GM12878 (cell line): ENCODE data around the gene SRSF5. TPM values are rescaled to one million over a fixed set of nuclear protein-coding genes. Genes with fewer than 3 reads are reported as not detected.

ENCODE experiments used
- ATAC-seq: fragments of 200-7000 bp; cut with Tn5 transposase; 3 replicates; pipeline ENCODE4 v1.9.1; 2020; ENCODE audit warnings: mild to moderate bottlenecking, moderate library complexity
- BruUV-seq: library from RNA; stranded (reverse); fragments of 400-500 nt; replicated peaks from 2 replicates; lab custom pipeline; 2021; lab: Mats Ljungman, UMichigan
- CTCF ChIA-PET: fragments of 300-600 bp; sonication (Branson Sonifier 250); formaldehyde crosslinking; extraction: SDS; loops from one replicate; lab custom pipeline; 2021; ENCODE audit warnings: inconsistent platforms; lab: Yijun Ruan, JAX
- POLR2A ChIA-PET: fragments of 350-600 bp; formaldehyde crosslinking; extraction: SDS; loops from one replicate; lab custom pipeline; 2021; ENCODE audit warnings: inconsistent platforms; lab: Charles Lee
- RAD21 ChIA-PET: fragments of 300-600 bp; sonication (Branson Sonifier 250); formaldehyde crosslinking; loops from one replicate; lab custom pipeline; 2023; ENCODE audit warnings: antibody characterized with exemption; ENCODE audit not compliant: unreplicated experiment; lab: Charles Lee
- SMC1A ChIA-PET: fragments of 300-600 bp; sonication (Branson Sonifier 250); formaldehyde crosslinking; loops from one replicate; lab custom pipeline; 2023; ENCODE audit not compliant: unreplicated experiment, uncharacterized antibody; lab: Charles Lee
- DNase-seq: peaks from one replicate; pipeline ENCODE4 v3.0.0-alpha.2; 2011; ENCODE audit warnings: low read depth, low spot score
- FAIRE-seq: peaks from 3 replicates; lab custom pipeline; 2011; peaks lifted over from hg19 to GRCh38; lab: Jason Lieb, UNC
- H2AFZ ChIP-seq: 2 replicates; pipeline ENCODE4 v1.6.0; 2011; ENCODE audit warnings: low read depth, low read length, control low read depth; ENCODE audit not compliant: control insufficient read depth
- H3K27ac ChIP-seq: 2 replicates; pipeline ENCODE4 v1.5.1; 2011; ENCODE audit warnings: control low read depth; ENCODE audit not compliant: control insufficient read depth, insufficient read depth
- H3K27me3 ChIP-seq, 2 experiments: replicated peaks in 1 of 2; 2 replicates each; pipeline versions ENCODE4 v1.6.0 to v1.6.1; 2011; ENCODE audit warnings: low read length in 1 of 2; ENCODE audit not compliant: control insufficient read depth in 2 of 2, insufficient read depth in 2 of 2
- H3K36me3 ChIP-seq, 2 experiments: 2 replicates each; pipeline ENCODE4 v1.5.1; 2011; ENCODE audit warnings: low read length in 1 of 2; ENCODE audit not compliant: control insufficient read depth in 2 of 2, insufficient read depth in 2 of 2
- H3K4me1 ChIP-seq: 2 replicates; pipeline ENCODE4 v1.6.1; 2011; ENCODE audit warnings: mild to moderate bottlenecking, low read length, moderate library complexity, mixed read lengths; ENCODE audit not compliant: control insufficient read depth, insufficient read depth
- H3K4me2 ChIP-seq: 2 replicates; pipeline ENCODE4 v1.6.0; 2011; ENCODE audit warnings: control low read depth; ENCODE audit not compliant: control insufficient read depth, insufficient read depth
- H3K4me3 ChIP-seq: fragments of 200-600 bp; sonication (generic); 2 replicates; pipeline ENCODE4 v1.5.1; 2016
- H3K79me2 ChIP-seq: 2 replicates; pipeline ENCODE4 v1.6.0; 2011; ENCODE audit warnings: low read length; ENCODE audit not compliant: control insufficient read depth, insufficient read depth
- H3K9ac ChIP-seq: 2 replicates; pipeline ENCODE4 v1.8.0; 2011; ENCODE audit warnings: low read length, control low read depth, mixed read lengths; ENCODE audit not compliant: control insufficient read depth, insufficient read depth
- H3K9me3 ChIP-seq: replicated peaks from 3 replicates; pipeline ENCODE4 v1.5.1; 2011; ENCODE audit warnings: mild to moderate bottlenecking, low read length; ENCODE audit not compliant: control insufficient read depth, insufficient read depth
- H4K20me1 ChIP-seq: 2 replicates; pipeline ENCODE4 v1.6.0; 2011; ENCODE audit not compliant: control insufficient read depth, insufficient read depth
- BACH1 ChIP-seq: fragments of 450-650 bp; IDR thresholded peaks from 2 replicates; pipeline ENCODE4 v1.6.1; 2017; ENCODE audit warnings: mild to moderate bottlenecking, borderline replicate concordance
- CBFB ChIP-seq: IDR thresholded peaks from 2 replicates; pipeline ENCODE4 v1.6.1; 2016; ENCODE audit warnings: antibody characterized with exemption, low read depth
- NRF1 ChIP-seq: conservative IDR thresholded peaks from 2 replicates; pipeline ENCODE4 v1.6.1; 2011; ENCODE audit warnings: mild to moderate bottlenecking, low read depth, low read length, improper control_type of control experiment
- RBBP5 ChIP-seq: fragments of 200-600 bp; sonication (generic); conservative IDR thresholded peaks from 2 replicates; pipeline ENCODE4 v1.6.1; 2016
- RFX5 ChIP-seq: IDR thresholded peaks from 2 replicates; pipeline ENCODE4 v1.6.1; 2011; ENCODE audit warnings: low read depth, low read length, improper control_type of control experiment
- WGBS: methylation state at CpG from one replicate; pipeline ENCODE4 v1.1.6; 2016; ENCODE audit warnings: low lambda C conversion rate; ENCODE audit not compliant: insufficient replicate concordance, insufficient coverage; ENCODE audit errors: missing lambda C conversion rate; 5-methylcytosine and 5-hydroxymethylcytosine counted together
- in situ Hi-C: fragments of 300-500 bp; cut with MboI; formaldehyde crosslinking; loops from 9 replicates; pipeline ENCODE4 v1.14.3; 2018; ENCODE audit warnings: mixed read lengths
- intact Hi-C: fragments of 100-400 bp; cut with micrococcal nuclease; formaldehyde crosslinking; loops from one replicate; pipeline ENCODE4 v1.14.2; 2022; ENCODE audit not compliant: unreplicated experiment
- polyA plus RNA-seq, 11 experiments: library from polyadenylated mRNA; depleted of rRNA in 4 of 11; unstranded in 6 of 11; stranded (reverse) in 5 of 11; fragments of >200 nt; fragmentation: Nextera tagmentation in 4 of 11; fragmentation: Illumina TruSeq in 1 of 11; extraction: Ambion mirVana in 4 of 11; extraction: Trizol in 1 of 11; gene quantifications; 1 replicate in 1 of 11; 2 replicates in 10 of 11; pipeline versions ENCODE4 v1.2.1 to v1.2.3, GENCODE V29; 2011 to 2016; ENCODE audit warnings: inconsistent platforms in 2 of 11, missing spikeins in 2 of 11, low read depth in 1 of 11
- total RNA-seq, 4 experiments: library from RNA; depleted of rRNA in 3 of 4; stranded (reverse); fragments of >200 nt in 3 of 4; fragmentation: Illumina TruSeq in 1 of 4; extraction: Trizol in 1 of 4; gene quantifications; 2 replicates each; pipeline versions ENCODE4 v1.2.1 to v1.2.3, GENCODE V29; 2013 to 2021
- TF ChIP-seq, protein P1 (sequence below): IDR thresholded peaks from 2 replicates; pipeline ENCODE4 v1.6.1; 2011; ENCODE audit warnings: borderline replicate concordance, low read depth, mild to moderate bottlenecking, moderate library complexity, low read length; ENCODE audit not compliant: insufficient read depth, poor library complexity, severe bottlenecking
- TF ChIP-seq, protein P2 (sequence below): fragments of 150-350 bp; IDR thresholded peaks from 2 replicates; pipeline ENCODE4 v1.6.1; 2014; ENCODE audit warnings: mild to moderate bottlenecking, low read depth, low read length
- TF ChIP-seq, protein P3 (sequence below): fragments of 450-650 bp; IDR thresholded peaks from 2 replicates; pipeline ENCODE4 v1.6.1; 2016; ENCODE audit warnings: mild to moderate bottlenecking
- TF ChIP-seq, protein P4 (sequence below): fragments of 450-650 bp; formaldehyde crosslinking; IDR thresholded peaks from 2 replicates; pipeline ENCODE4 v1.4.0; 2022; ENCODE audit warnings: mild to moderate bottlenecking, moderate library complexity
- TF ChIP-seq, protein P5 (sequence below): fragments of 450-650 bp; IDR thresholded peaks from 2 replicates; pipeline ENCODE4 v1.6.1; 2018; ENCODE audit warnings: borderline replicate concordance, mild to moderate bottlenecking; ENCODE audit not compliant: partially characterized antibody

The SRSF5 gene
- total and polyA plus RNA-seq, 10 of the 15 experiments (the other 5 are each of a cell fraction or from before 2014, with no cell fraction given), result 136 to 453 (median 275) TPM

DNA sequence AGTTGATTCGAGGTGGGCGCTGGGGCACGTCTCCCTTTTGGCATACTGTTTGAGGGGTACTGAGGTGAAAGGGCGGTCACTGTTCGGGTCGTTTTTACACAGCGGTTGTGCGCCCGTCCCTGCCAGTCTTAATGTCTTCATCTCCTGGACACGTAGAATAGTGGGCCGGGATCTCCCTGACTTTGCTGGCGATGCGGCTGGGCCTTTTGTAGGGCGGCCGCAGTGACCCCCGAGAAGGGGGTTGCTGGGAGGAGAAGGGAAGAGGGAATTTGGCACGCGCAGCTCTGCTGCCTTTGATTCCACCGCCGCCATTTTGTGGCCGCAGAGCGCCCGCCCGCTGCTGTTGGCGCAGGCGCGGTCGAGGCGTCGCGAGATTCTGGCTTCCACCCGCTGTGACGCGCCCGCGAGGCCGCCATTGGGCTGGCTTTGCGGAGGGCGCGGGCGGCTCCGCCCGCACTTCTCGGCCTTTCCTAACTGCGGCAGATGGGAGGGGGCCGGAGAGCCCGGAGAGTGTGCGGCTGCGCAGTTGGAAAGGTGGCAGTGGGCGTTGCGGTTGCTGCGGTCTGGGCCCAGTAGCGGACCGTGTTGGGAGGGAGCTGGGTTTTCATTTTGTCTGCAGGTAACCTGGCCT is 542 bp downstream of the SRSF5 start:
- ChIA-PET RAD21 (interaction anchor here (0.8 kb wide), 1 partner anchor 156 kb away, joined by 3 read pairs; the partner anchor contains the start of gene SUSD6), CTCF (interaction anchor here (0.5 kb wide), 1 partner anchor 148 kb away, joined by 3 read pairs; no protein-coding TSS in a partner anchor), SMC1A (interaction anchor here (0.7 to 2.0 kb wide), 3 partner anchors 37 to 369 kb away, joined by 3 to 8 read pairs (median 4); partner anchors contain the start of genes ERH and SLC39A9), POLR2A (interaction anchor here (0.5 to 1.5 kb wide), 8 partner anchors 10 to 1729 kb away, joined by 3 to 5 read pairs (median 4); partner anchors contain the start of gene SUSD6)
- ATAC-seq (peak; percentile 90), FAIRE-seq (peak; percentile 69), DNase-seq (peak; percentile 61)
- under 1% methylated on average over 54 of the region's 54 CpGs for WGBS
- in situ Hi-C loops, result no loop called here
- H3K4me2 ChIP-seq, result peak overlapping the region; percentile 93
- intact Hi-C loops, result loop anchor here (2.0 kb wide), 1 partner anchor 165 kb away; no protein-coding TSS in a partner anchor
- H3K9me3 ChIP-seq, result peaks cover 5% of the 10 kb centered on the region; the same call in 2 of the 3 replicates
- no TSS peak for BruUV-seq
- no peaks in the 10 kb centered on the region; the same call in 1 of the 2 replicates for H4K20me1 ChIP-seq
- peak overlapping the region; percentile 88 for H3K4me3 ChIP-seq
- H3K9ac ChIP-seq, result peak overlapping the region; percentile 100
- H3K36me3 ChIP-seq, result peaks cover 19 to 21% of the 10 kb centered on the region in 2 experiments
- H3K27me3 ChIP-seq, result no peaks in the 10 kb centered on the region; a peak in 1 of 4 replicates
- H3K79me2 ChIP-seq, result peaks cover 36% of the 10 kb centered on the region
- H2AFZ ChIP-seq, result peak overlapping the region; percentile 77
- peaks cover 5% of the 10 kb centered on the region; the same call in 1 of the 2 replicates for H3K4me1 ChIP-seq
- H3K27ac ChIP-seq, result peak overlapping the region; percentile 100
- TF ChIP-seq, protein P1, sequence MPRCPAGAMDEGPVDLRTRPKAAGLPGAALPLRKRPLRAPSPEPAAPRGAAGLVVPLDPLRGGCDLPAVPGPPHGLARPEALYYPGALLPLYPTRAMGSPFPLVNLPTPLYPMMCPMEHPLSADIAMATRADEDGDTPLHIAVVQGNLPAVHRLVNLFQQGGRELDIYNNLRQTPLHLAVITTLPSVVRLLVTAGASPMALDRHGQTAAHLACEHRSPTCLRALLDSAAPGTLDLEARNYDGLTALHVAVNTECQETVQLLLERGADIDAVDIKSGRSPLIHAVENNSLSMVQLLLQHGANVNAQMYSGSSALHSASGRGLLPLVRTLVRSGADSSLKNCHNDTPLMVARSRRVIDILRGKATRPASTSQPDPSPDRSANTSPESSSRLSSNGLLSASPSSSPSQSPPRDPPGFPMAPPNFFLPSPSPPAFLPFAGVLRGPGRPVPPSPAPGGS, result peak; percentile 26
- TF ChIP-seq BACH1 (peak; percentile 94), CBFB (peak; percentile 96), NRF1 (peak; percentile 32), RFX5 (peak; percentile 64), RBBP5 (no peak)
- TF ChIP-seq, protein P2, sequence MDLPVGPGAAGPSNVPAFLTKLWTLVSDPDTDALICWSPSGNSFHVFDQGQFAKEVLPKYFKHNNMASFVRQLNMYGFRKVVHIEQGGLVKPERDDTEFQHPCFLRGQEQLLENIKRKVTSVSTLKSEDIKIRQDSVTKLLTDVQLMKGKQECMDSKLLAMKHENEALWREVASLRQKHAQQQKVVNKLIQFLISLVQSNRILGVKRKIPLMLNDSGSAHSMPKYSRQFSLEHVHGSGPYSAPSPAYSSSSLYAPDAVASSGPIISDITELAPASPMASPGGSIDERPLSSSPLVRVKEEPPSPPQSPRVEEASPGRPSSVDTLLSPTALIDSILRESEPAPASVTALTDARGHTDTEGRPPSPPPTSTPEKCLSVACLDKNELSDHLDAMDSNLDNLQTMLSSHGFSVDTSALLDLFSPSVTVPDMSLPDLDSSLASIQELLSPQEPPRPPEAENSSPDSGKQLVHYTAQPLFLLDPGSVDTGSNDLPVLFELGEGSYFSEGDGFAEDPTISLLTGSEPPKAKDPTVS, result 0 out of 2 replicates have a peak, but pooled peaks have one; percentile 35
- TF ChIP-seq, protein P3, sequence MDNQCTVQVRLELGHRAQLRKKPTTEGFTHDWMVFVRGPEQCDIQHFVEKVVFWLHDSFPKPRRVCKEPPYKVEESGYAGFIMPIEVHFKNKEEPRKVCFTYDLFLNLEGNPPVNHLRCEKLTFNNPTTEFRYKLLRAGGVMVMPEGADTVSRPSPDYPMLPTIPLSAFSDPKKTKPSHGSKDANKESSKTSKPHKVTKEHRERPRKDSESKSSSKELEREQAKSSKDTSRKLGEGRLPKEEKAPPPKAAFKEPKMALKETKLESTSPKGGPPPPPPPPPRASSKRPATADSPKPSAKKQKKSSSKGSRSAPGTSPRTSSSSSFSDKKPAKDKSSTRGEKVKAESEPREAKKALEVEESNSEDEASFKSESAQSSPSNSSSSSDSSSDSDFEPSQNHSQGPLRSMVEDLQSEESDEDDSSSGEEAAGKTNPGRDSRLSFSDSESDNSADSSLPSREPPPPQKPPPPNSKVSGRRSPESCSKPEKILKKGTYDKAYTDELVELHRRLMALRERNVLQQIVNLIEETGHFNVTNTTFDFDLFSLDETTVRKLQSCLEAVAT, result peak; percentile 96
- TF ChIP-seq, protein P4, sequence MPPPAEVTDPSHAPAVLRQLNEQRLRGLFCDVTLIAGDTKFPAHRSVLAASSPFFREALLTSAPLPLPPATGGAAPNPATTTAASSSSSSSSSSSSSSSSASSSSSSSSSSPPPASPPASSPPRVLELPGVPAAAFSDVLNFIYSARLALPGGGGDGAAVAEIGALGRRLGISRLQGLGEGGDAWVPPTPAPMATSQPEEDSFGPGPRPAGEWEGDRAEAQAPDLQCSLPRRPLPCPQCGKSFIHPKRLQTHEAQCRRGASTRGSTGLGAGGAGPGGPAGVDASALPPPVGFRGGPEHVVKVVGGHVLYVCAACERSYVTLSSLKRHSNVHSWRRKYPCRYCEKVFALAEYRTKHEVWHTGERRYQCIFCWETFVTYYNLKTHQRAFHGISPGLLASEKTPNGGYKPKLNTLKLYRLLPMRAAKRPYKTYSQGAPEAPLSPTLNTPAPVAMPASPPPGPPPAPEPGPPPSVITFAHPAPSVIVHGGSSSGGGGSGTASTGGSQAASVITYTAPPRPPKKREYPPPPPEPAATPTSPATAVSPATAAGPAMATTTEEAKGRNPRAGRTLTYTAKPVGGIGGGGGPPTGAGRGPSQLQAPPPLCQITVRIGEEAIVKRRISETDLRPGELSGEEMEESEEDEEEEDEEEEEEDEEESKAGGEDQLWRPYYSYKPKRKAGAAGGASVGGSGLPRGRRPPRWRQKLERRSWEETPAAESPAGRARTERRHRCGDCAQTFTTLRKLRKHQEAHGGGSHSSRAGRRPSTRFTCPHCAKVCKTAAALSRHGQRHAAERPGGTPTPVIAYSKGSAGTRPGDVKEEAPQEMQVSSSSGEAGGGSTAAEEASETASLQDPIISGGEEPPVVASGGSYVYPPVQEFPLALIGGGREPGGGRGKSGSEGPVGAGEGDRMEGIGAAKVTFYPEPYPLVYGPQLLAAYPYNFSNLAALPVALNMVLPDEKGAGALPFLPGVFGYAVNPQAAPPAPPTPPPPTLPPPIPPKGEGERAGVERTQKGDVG (CRISPR knock-in tag), result no peak
- TF ChIP-seq, protein P5, sequence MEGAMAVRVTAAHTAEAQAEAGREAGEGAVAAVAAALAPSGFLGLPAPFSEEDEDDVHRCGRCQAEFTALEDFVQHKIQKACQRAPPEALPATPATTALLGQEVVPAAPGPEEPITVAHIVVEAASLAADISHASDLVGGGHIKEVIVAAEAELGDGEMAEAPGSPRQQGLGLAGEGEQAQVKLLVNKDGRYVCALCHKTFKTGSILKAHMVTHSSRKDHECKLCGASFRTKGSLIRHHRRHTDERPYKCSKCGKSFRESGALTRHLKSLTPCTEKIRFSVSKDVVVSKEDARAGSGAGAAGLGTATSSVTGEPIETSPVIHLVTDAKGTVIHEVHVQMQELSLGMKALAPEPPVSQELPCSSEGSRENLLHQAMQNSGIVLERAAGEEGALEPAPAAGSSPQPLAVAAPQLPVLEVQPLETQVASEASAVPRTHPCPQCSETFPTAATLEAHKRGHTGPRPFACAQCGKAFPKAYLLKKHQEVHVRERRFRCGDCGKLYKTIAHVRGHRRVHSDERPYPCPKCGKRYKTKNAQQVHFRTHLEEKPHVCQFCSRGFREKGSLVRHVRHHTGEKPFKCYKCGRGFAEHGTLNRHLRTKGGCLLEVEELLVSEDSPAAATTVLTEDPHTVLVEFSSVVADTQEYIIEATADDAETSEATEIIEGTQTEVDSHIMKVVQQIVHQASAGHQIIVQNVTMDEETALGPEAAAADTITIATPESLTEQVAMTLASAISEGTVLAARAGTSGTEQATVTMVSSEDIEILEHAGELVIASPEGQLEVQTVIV, result no peak
